Measurements from ENCODE around the gene TYW3.

Gene TYW3

GRCh38 chr1:74811436-74812179, 78.7 kb downstream of the TYW3 start:
- no peak for DNase-seq

DNA sequence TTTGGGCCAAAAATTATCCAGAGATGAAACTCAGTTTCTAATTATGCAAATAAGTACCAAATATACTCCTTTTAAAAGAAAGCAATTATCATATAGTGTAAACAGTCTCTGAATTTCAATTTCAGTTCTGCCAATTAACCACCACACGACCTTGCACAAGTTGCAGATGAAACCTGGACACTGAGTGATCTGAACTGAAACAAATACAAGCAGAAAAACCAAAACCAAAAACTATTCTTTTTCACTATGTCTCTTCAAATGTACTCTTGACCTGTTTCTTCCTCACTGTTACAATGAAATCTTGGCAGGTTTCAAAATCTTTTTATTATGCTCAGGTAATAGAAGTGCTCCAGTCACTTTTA, 79.2 kb downstream of the TYW3 start:
- no peak for DNase-seq
